DOHH2 (cell line): ENCODE measurements around the gene APEH.
A peak's percentile ranks its signal among the peaks of the same experiment; 100 is the strongest.

Experiments used
- H3F3A ChIP-seq: fragments of 200-600 bp; sonication (generic), shearing (Covaris generic); 2 replicates; pipeline ENCODE4 v1.6.0; 2016; ENCODE audit warnings: antibody characterized with exemption, mild to moderate bottlenecking; ENCODE audit not compliant: control insufficient read depth, insufficient read depth
- H3K27ac ChIP-seq: fragments of 200-600 bp; sonication (generic); 2 replicates; pipeline ENCODE4 v1.5.1; 2014; ENCODE audit warnings: low read depth, mild to moderate bottlenecking, low read length, moderate library complexity
- H3K27me3 ChIP-seq: fragments of 200-600 bp; sonication (generic); 2 replicates; pipeline ENCODE4 v1.6.1; 2014; ENCODE audit warnings: mild to moderate bottlenecking, low read length, mixed read lengths; ENCODE audit not compliant: control insufficient read depth
- H3K36me3 ChIP-seq: fragments of 200-600 bp; sonication (generic); 2 replicates; pipeline ENCODE4 v1.6.1; 2014; ENCODE audit warnings: mild to moderate bottlenecking, low read length, moderate library complexity, mixed read lengths; ENCODE audit not compliant: control insufficient read depth
- H3K4me1 ChIP-seq: fragments of 200-600 bp; sonication (generic); 2 replicates; pipeline ENCODE4 v1.6.1; 2014; ENCODE audit warnings: mild to moderate bottlenecking, low read length, mixed read lengths; ENCODE audit not compliant: control insufficient read depth
- H3K4me2 ChIP-seq: fragments of 200-600 bp; sonication (generic); 2 replicates; pipeline ENCODE4 v1.6.0; 2014; ENCODE audit warnings: mild to moderate bottlenecking, low read length, moderate library complexity
- H3K4me3 ChIP-seq: fragments of 200-600 bp; sonication (generic); 2 replicates; pipeline ENCODE4 v1.5.1; 2014; ENCODE audit warnings: mild to moderate bottlenecking, low read length, mixed read lengths
- H3K79me2 ChIP-seq: fragments of 200-600 bp; sonication (generic); 2 replicates; pipeline ENCODE4 v1.6.1; 2014; ENCODE audit warnings: mild to moderate bottlenecking, low read length, mixed read lengths; ENCODE audit not compliant: control insufficient read depth
- H3K9me2 ChIP-seq: fragments of 200-600 bp; sonication (generic); replicated peaks from 2 replicates; pipeline ENCODE4 v1.6.1; 2014; ENCODE audit warnings: mild to moderate bottlenecking, low read length, mixed read lengths; ENCODE audit not compliant: control insufficient read depth
- H3K9me3 ChIP-seq: fragments of 200-600 bp; sonication (generic); 2 replicates; pipeline ENCODE4 v1.6.1; 2014; ENCODE audit warnings: antibody characterized with exemption, low read length, mixed read lengths; ENCODE audit not compliant: control insufficient read depth, insufficient read depth
- H4K20me1 ChIP-seq: fragments of 200-600 bp; sonication (generic); 2 replicates; pipeline ENCODE4 v1.6.0; 2014; ENCODE audit warnings: low read depth, mild to moderate bottlenecking, antibody characterized with exemption, low read length, moderate library complexity; ENCODE audit not compliant: control insufficient read depth, insufficient read depth
- CTCF ChIP-seq: fragments of 200-600 bp; sonication (generic); IDR thresholded peaks from one replicate; pipeline ENCODE4 v1.5.1; 2014; ENCODE audit warnings: antibody characterized with exemption, mild to moderate bottlenecking, low read depth, low read length; ENCODE audit not compliant: poor library complexity, severe bottlenecking
- EZH2phosphoT487 ChIP-seq: fragments of 200-600 bp; sonication (generic); IDR thresholded peaks from 2 replicates; pipeline ENCODE4 v1.6.1; 2017; ENCODE audit warnings: borderline replicate concordance, mild to moderate bottlenecking, antibody characterized with exemption, low read length, moderate library complexity, mixed read lengths

Gene APEH

GRCh38 chr3:49673121-49673714, 933 bp upstream of the APEH start:
- TF ChIP-seq CTCF, result no peak
- TF ChIP-seq EZH2phosphoT487, result no peak

GRCh38 chr3:49674497-49674983, 389 bp downstream of the APEH start:
- peaks cover 31% of the 10 kb centered on the region for H3K79me2 ChIP-seq
- H3K27ac ChIP-seq, result peak overlapping the region; percentile 85; the same call in 1 of the 2 replicates
- H3K4me1 ChIP-seq, result peaks cover 18% of the 10 kb centered on the region
- H3K4me2 ChIP-seq, result peak overlapping the region; percentile 87
- peaks cover 5% of the 10 kb centered on the region for H3F3A ChIP-seq
- H3K9me3 ChIP-seq, result no peaks in the 10 kb centered on the region
- peak overlapping the region; percentile 87 for H3K4me3 ChIP-seq
- H4K20me1 ChIP-seq, result 0 out of 2 replicates have a peak, but pooled peaks cover 3% of the 10 kb centered on the region
- H3K9me2 ChIP-seq, result no peaks in the 10 kb centered on the region
- no peak for TF ChIP-seq CTCF
- H3K36me3 ChIP-seq, result peaks cover 51% of the 10 kb centered on the region
- H3K27me3 ChIP-seq, result no peaks in the 10 kb centered on the region

More at GRCh38 chr3:49673121-49673714, 933 bp upstream of the APEH start:
- H3F3A ChIP-seq, result peaks cover 5% of the 10 kb centered on the region
- peak overlapping the region; percentile 87 for H3K4me3 ChIP-seq
- H3K36me3 ChIP-seq, result peaks cover 38% of the 10 kb centered on the region
- H3K4me2 ChIP-seq, result peak overlapping the region; percentile 87
- no peaks in the 10 kb centered on the region for H3K9me2 ChIP-seq
- 0 out of 2 replicates have a peak, but pooled peaks cover 3% of the 10 kb centered on the region for H4K20me1 ChIP-seq
- H3K4me1 ChIP-seq, result peaks cover 18% of the 10 kb centered on the region
- no peaks in the 10 kb centered on the region for H3K9me3 ChIP-seq
- H3K27ac ChIP-seq, result peak overlapping the region; percentile 85
- peaks cover 31% of the 10 kb centered on the region for H3K79me2 ChIP-seq
- H3K27me3 ChIP-seq, result no peaks in the 10 kb centered on the region

GRCh38 chr3:49675912-49676311, 1.8 kb downstream of the APEH start:
- Histone ChIP-seq H3K27me3 (no peaks in the 10 kb centered on the region), H3F3A (peaks cover 5% of the 10 kb centered on the region), H3K9me3 (no peaks in the 10 kb centered on the region), H4K20me1 (0 out of 2 replicates have a peak, but pooled peaks cover 3% of the 10 kb centered on the region), H3K9me2 (no peaks in the 10 kb centered on the region), H3K4me2 (no peak overlapping the region), H3K27ac (no peak overlapping the region), H3K4me3 (no peak overlapping the region), H3K36me3 (peaks cover 64% of the 10 kb centered on the region), H3K79me2 (peaks cover 31% of the 10 kb centered on the region), H3K4me1 (peaks cover 18% of the 10 kb centered on the region)
- TF ChIP-seq CTCF (no peak), EZH2phosphoT487 (no peak)
